OCI-LY7 (cell line): ENCODE data around the gene SPAG5.

Source experiments
- CTCF ChIP-seq: fragments of 200-600 bp; sonication (generic); conservative IDR thresholded peaks from 2 replicates; pipeline ENCODE4 v1.5.1; 2014; ENCODE audit warnings: mild to moderate bottlenecking, antibody characterized with exemption, low read length, moderate library complexity, mixed read lengths
- EZH2phosphoT487 ChIP-seq: fragments of 200-600 bp; sonication (generic); IDR thresholded peaks from 2 replicates; pipeline ENCODE4 v1.6.1; 2018; ENCODE audit warnings: low read depth, borderline replicate concordance, mild to moderate bottlenecking, mixed run types, antibody characterized with exemption, low read length, moderate library complexity, mixed read lengths

DNA sequence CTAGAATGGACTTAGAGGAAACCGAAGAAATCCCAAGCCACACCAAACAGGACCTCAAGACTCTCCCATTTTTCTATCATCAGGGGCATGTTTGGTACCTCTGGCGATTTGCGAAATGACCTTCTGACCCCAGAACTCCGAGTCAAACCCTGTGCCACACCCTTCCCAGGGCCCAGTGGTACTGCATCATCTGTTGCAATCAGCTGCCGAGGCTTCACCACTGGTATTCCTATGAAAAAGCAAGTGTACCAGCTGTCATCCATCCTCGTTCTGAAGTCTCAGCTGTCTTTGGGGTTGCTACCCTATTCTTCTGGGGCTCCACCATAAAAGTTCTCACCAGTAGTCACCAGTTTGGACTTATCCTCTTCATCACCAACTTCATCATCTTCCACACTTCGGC is 17.5 kb upstream of the SPAG5 start:
- TF ChIP-seq EZH2phosphoT487: no peak
- no peak for TF ChIP-seq CTCF
